GM23338 (cell line): ENCODE measurements around the gene CD48. TPM values are rescaled to one million over a fixed set of nuclear protein-coding genes. Genes with fewer than 3 reads are reported as not detected.

ENCODE experiments used
- ATAC-seq: fragments of 200-7000 bp; cut with Tn5 transposase; 3 replicates; pipeline ENCODE4 v1.9.1; 2020
- DNase-seq: peaks from one replicate; pipeline ENCODE4 v3.0.0-alpha.2; 2015; ENCODE audit warnings: low spot score
- H2AFZ ChIP-seq: fragments of 200-600 bp; sonication (generic); 2 replicates; pipeline ENCODE4 v1.8.0; 2016; ENCODE audit warnings: antibody characterized with exemption, mild to moderate bottlenecking, moderate library complexity
- H3F3A ChIP-seq: fragments of 200-600 bp; sonication (generic); replicated peaks from 2 replicates; pipeline ENCODE4 v1.8.0; 2017; ENCODE audit warnings: antibody characterized with exemption, mixed run types, low read depth
- H3K27ac ChIP-seq: fragments of 200-600 bp; sonication (generic); 2 replicates; pipeline ENCODE4 v1.6.1; 2016; ENCODE audit warnings: low read depth
- H3K27me3 ChIP-seq: fragments of 200-600 bp; sonication (generic); 2 replicates; pipeline ENCODE4 v1.8.0; 2016; ENCODE audit warnings: mild to moderate bottlenecking, mixed run types, moderate library complexity; ENCODE audit not compliant: insufficient read depth
- H3K36me3 ChIP-seq: fragments of 200-600 bp; sonication (generic); 2 replicates; pipeline ENCODE4 v1.8.0; 2016; ENCODE audit warnings: mild to moderate bottlenecking; ENCODE audit not compliant: insufficient read depth
- H3K4me1 ChIP-seq: fragments of 200-600 bp; sonication (generic); 2 replicates; pipeline ENCODE4 v1.8.0; 2016; ENCODE audit warnings: mild to moderate bottlenecking, moderate library complexity; ENCODE audit not compliant: insufficient read depth
- H3K4me2 ChIP-seq: fragments of 200-600 bp; sonication (generic); 2 replicates; pipeline ENCODE4 v1.7.1; 2017; ENCODE audit warnings: mixed run types
- H3K4me3 ChIP-seq: fragments of 200-600 bp; sonication (generic); 2 replicates; pipeline ENCODE4 v1.6.1; 2016; ENCODE audit warnings: mixed run types
- H3K79me2 ChIP-seq: fragments of 200-600 bp; sonication (generic); replicated peaks from 2 replicates; pipeline ENCODE4 v1.8.0; 2017; ENCODE audit warnings: mild to moderate bottlenecking; ENCODE audit not compliant: insufficient read depth
- H3K9me2 ChIP-seq: fragments of 200-600 bp; sonication (generic); 2 replicates; pipeline ENCODE4 v1.8.0; 2017; ENCODE audit not compliant: insufficient read depth
- H4K20me1 ChIP-seq: fragments of 200-600 bp; sonication (generic); replicated peaks from 2 replicates; pipeline ENCODE4 v1.8.0; 2017; ENCODE audit warnings: mild to moderate bottlenecking; ENCODE audit not compliant: insufficient read depth
- H3K27ac Mint-ChIP-seq: 2 replicates; pipeline ENCODE4 v1.8.0; 2020; ENCODE audit warnings: inconsistent platforms, mild to moderate bottlenecking, moderate library complexity, mixed read lengths
- H3K27me3 Mint-ChIP-seq: 3 replicates; pipeline ENCODE4 v1.8.0; 2022; ENCODE audit warnings: low read depth, mild to moderate bottlenecking, moderate library complexity, mixed read lengths, inconsistent platforms; ENCODE audit not compliant: insufficient read depth, poor library complexity
- H3K36me3 Mint-ChIP-seq: 3 replicates; pipeline ENCODE4 v1.8.0; 2021; ENCODE audit warnings: low read depth, mild to moderate bottlenecking, inconsistent platforms, moderate library complexity, mixed read lengths
- H3K4me1 Mint-ChIP-seq: 3 replicates; pipeline ENCODE4 v1.8.0; 2020; ENCODE audit warnings: mild to moderate bottlenecking, inconsistent platforms, mixed read lengths
- H3K4me3 Mint-ChIP-seq: 3 replicates; pipeline ENCODE4 v1.8.0; 2021; ENCODE audit warnings: moderate library complexity, mild to moderate bottlenecking, inconsistent platforms, mixed read lengths
- H3K9me3 Mint-ChIP-seq: 3 replicates; pipeline ENCODE4 v1.8.0; 2020; ENCODE audit warnings: moderate library complexity, mild to moderate bottlenecking, inconsistent platforms, mixed read lengths
- CREB1 ChIP-seq: fragments of 250-450 bp; sonication (Bioruptor Pico); IDR thresholded peaks from 2 replicates; pipeline ENCODE4 v1.5.0; 2020; ENCODE audit warnings: low read depth, mild to moderate bottlenecking, moderate library complexity
- EZH2 ChIP-seq: fragments of 200-600 bp; sonication (generic); IDR thresholded peaks from one replicate; pipeline ENCODE4 v1.8.0; 2017; ENCODE audit warnings: antibody characterized with exemption, mild to moderate bottlenecking, low read depth; ENCODE audit not compliant: unreplicated experiment
- EZH2phosphoT487 ChIP-seq: fragments of 200-600 bp; sonication (generic); IDR thresholded peaks from one replicate; pipeline ENCODE4 v1.8.1; 2018; ENCODE audit warnings: antibody characterized with exemption; ENCODE audit not compliant: unreplicated experiment
- JUNB ChIP-seq: IDR thresholded peaks from one replicate; pipeline ENCODE4 v1.6.1; 2016; ENCODE audit warnings: antibody characterized with exemption; ENCODE audit not compliant: unreplicated experiment
- POLR2AphosphoS5 ChIP-seq: IDR thresholded peaks from 2 replicates; pipeline ENCODE4 v1.6.1; 2016; ENCODE audit warnings: antibody characterized with exemption, low read depth
- REST ChIP-seq: IDR thresholded peaks from one replicate; pipeline ENCODE4 v1.6.1; 2018; ENCODE audit warnings: antibody characterized with exemption; ENCODE audit not compliant: unreplicated experiment
- STAT1 ChIP-seq: IDR thresholded peaks from one replicate; pipeline ENCODE4 v1.6.1; 2016; ENCODE audit warnings: antibody characterized with exemption; ENCODE audit not compliant: unreplicated experiment
- ZNF114 ChIP-seq: fragments of 250-450 bp; sonication (Bioruptor Pico); IDR thresholded peaks from 2 replicates; pipeline ENCODE4 v1.5.0; 2020; ENCODE audit warnings: mild to moderate bottlenecking, moderate library complexity
- ZNF462 ChIP-seq: fragments of 250-450 bp; sonication (Bioruptor Pico); IDR thresholded peaks from 2 replicates; pipeline ENCODE4 v1.5.0; 2020; ENCODE audit warnings: mild to moderate bottlenecking, moderate library complexity
- polyA plus RNA-seq: library from polyadenylated mRNA; unstranded; fragments of >200 nt; fragmentation: Nextera tagmentation; extraction: Ambion mirVana; gene quantifications from 2 replicates; pipeline ENCODE4 v1.2.1, GENCODE V29; 2016
- total RNA-seq: library from RNA; depleted of rRNA; stranded (reverse); fragments of >200 nt; shearing (Covaris generic); gene quantifications from 2 replicates; pipeline ENCODE4 v1.2.3, GENCODE V29; 2014
- TF ChIP-seq, protein P1 (sequence below), 2 experiments: fragments of 200-600 bp in 1 of 2; sonication (generic) in 1 of 2; conservative IDR thresholded peaks; 2 replicates each; pipeline versions ENCODE4 v1.5.1 to v1.6.1; 2016 to 2017; ENCODE audit warnings: antibody characterized with exemption in 2 of 2, low read depth in 2 of 2, mild to moderate bottlenecking in 2 of 2, moderate library complexity in 1 of 2
- TF ChIP-seq, protein P2 (sequence below): IDR thresholded peaks from 2 replicates; pipeline ENCODE4 v1.6.1; 2016; ENCODE audit warnings: antibody characterized with exemption

The CD48 gene
- total and polyA plus RNA-seq, 2 experiments from 2014 or later, result 0.34 to 0.45 TPM

GRCh38 chr1:160658162-160658813 lies 53.3 kb downstream of the CD48 start:
- Histone ChIP-seq H3K4me2 (no peak overlapping the region), H3F3A (no peaks in the 10 kb centered on the region), H3K36me3 (no peaks in the 10 kb centered on the region), H3K27me3 (no peaks in the 10 kb centered on the region), H3K79me2 (no peaks in the 10 kb centered on the region), H3K27ac (no peak overlapping the region), H3K4me3 (no peak overlapping the region), H3K9me2 (peaks cover 14% of the 10 kb centered on the region), H4K20me1 (no peaks in the 10 kb centered on the region), H2AFZ (peak overlapping the region; percentile 64), H3K4me1 (peaks cover 3% of the 10 kb centered on the region; the same call in 1 of the 2 replicates)
- H3K27me3 Mint-ChIP-seq, result peaks cover 2% of the 10 kb centered on the region
- no peak overlapping the region for H3K27ac Mint-ChIP-seq
- peaks cover 11% of the 10 kb centered on the region for H3K4me1 Mint-ChIP-seq
- H3K36me3 Mint-ChIP-seq, result no peaks in the 10 kb centered on the region; the same call in 1 of the 3 replicates
- no peak overlapping the region for H3K4me3 Mint-ChIP-seq
- no peak for ATAC-seq
- TF ChIP-seq ZNF114 (CRISPR knock-in tag), result no peak
- TF ChIP-seq REST, result no peak
- no peak for TF ChIP-seq EZH2phosphoT487
- TF ChIP-seq JUNB, result no peak
- no peak for TF ChIP-seq POLR2AphosphoS5
- TF ChIP-seq STAT1, result no peak
- TF ChIP-seq EZH2, result no peak
- TF ChIP-seq CREB1 (CRISPR knock-in tag), result no peak
- TF ChIP-seq, protein P1, sequence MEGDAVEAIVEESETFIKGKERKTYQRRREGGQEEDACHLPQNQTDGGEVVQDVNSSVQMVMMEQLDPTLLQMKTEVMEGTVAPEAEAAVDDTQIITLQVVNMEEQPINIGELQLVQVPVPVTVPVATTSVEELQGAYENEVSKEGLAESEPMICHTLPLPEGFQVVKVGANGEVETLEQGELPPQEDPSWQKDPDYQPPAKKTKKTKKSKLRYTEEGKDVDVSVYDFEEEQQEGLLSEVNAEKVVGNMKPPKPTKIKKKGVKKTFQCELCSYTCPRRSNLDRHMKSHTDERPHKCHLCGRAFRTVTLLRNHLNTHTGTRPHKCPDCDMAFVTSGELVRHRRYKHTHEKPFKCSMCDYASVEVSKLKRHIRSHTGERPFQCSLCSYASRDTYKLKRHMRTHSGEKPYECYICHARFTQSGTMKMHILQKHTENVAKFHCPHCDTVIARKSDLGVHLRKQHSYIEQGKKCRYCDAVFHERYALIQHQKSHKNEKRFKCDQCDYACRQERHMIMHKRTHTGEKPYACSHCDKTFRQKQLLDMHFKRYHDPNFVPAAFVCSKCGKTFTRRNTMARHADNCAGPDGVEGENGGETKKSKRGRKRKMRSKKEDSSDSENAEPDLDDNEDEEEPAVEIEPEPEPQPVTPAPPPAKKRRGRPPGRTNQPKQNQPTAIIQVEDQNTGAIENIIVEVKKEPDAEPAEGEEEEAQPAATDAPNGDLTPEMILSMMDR (conservative IDR thresholded peaks at IDR 0.05; ENCODE audit: low read depth in 2 of 2), result no peak
- TF ChIP-seq, protein P2, sequence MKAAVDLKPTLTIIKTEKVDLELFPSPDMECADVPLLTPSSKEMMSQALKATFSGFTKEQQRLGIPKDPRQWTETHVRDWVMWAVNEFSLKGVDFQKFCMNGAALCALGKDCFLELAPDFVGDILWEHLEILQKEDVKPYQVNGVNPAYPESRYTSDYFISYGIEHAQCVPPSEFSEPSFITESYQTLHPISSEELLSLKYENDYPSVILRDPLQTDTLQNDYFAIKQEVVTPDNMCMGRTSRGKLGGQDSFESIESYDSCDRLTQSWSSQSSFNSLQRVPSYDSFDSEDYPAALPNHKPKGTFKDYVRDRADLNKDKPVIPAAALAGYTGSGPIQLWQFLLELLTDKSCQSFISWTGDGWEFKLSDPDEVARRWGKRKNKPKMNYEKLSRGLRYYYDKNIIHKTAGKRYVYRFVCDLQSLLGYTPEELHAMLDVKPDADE, result no peak
- TF ChIP-seq ZNF462 (CRISPR knock-in tag), result no peak
- DNase-seq, result no peak
- peaks cover 8% of the 10 kb centered on the region; the same call in 2 of the 3 replicates for H3K9me3 Mint-ChIP-seq
